ENCODE results near the gene IRF3.

DNA sequence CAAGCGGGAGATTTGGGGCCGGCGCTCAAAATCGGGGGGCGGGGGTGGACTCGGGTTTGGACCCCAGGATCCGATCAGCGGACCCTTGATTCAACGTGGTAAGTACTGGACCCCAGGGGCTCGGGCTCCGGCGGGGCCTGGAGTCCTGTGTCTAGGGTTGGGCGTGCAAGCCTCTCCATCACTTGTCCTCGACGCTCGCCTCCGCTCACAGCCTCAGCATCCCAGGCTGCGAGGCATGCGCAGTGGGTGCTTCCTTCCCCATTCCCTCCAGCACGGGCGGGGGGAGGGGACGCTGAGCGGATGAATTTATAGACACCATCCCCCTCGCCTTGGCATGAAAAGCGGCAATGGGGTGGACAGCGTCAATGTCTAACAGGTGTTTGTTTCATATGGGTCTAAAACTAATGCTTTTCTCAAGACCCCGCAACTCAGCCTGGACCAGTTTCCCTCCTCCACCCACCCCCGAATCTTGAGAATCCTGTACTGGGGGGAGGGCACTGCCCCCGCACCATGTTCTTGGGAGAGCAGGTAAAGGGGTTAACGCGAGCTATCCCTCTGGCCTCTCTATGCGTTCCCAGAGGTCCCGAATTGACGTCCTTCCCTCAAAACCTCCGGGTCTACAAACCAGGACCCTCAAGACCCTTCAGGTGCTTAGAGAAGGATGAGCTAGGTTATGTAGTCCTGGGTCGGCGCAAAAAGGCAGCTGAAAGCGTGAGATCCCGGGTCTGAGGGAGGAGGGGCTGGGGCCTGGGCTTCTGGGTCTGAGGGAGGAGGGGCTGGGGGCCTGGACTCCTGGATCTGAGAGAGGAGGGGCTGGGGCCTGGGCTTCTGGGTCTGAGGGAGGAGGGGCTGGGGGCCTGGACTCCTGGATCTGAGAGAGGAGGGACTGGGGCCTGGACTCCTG lies 25.8 kb upstream of the IRF3 start:
- TF ChIP-seq POLR2A (IDR thresholded peaks at IDR 0.05) = no peak
- TF ChIP-seq, protein P1, sequence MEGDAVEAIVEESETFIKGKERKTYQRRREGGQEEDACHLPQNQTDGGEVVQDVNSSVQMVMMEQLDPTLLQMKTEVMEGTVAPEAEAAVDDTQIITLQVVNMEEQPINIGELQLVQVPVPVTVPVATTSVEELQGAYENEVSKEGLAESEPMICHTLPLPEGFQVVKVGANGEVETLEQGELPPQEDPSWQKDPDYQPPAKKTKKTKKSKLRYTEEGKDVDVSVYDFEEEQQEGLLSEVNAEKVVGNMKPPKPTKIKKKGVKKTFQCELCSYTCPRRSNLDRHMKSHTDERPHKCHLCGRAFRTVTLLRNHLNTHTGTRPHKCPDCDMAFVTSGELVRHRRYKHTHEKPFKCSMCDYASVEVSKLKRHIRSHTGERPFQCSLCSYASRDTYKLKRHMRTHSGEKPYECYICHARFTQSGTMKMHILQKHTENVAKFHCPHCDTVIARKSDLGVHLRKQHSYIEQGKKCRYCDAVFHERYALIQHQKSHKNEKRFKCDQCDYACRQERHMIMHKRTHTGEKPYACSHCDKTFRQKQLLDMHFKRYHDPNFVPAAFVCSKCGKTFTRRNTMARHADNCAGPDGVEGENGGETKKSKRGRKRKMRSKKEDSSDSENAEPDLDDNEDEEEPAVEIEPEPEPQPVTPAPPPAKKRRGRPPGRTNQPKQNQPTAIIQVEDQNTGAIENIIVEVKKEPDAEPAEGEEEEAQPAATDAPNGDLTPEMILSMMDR (IDR thresholded peaks at IDR 0.05) = no peak
